Activated effector memory CD4-positive, alpha-beta T cell treated with anti-CD3 and anti-CD28 coated beads, Interleukin-2, amount 50 U/mL, for 16 hours (primary cell): Measurements from ENCODE around the gene INO80B.
"Not testable (repeated sequence)": the region's sequence is repeated elsewhere in the genome, so short reads cannot be mapped to it uniquely, and the experiment has no call there.

Experiments
- DNase-seq: peaks from one replicate; pipeline ENCODE4 v3.0.0-alpha.2; 2020

The INO80B gene

DNA sequence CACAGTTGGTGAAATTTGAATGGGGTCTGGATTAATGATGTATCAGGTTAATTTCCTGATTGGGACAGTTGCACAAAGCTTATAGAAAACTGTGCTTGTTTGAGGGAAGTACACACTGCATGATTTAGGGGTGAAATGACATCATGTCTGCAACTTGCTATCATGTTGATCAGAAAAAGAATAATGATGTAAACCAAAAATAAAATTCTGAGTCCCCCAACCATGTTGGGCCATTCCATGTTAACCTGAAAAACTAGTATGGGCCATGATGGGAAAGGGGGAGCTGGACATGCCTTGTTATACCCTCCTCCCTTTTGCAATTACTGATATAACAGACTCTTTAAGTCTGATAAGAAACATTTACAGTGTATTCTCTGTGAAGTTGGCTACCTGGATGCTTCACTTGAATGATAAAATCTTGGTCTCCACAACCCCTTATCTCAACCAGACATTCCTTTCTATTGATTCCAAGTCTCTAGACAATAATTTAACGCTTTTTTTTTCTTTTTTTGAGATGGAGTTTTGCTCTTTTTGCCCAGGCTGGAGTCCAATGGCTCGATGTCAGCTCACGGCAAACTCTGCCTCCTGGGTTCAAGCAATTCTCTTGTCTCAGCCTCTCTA is 4.2 kb upstream of the INO80B start:
- DNase-seq, result no peak

DNA sequence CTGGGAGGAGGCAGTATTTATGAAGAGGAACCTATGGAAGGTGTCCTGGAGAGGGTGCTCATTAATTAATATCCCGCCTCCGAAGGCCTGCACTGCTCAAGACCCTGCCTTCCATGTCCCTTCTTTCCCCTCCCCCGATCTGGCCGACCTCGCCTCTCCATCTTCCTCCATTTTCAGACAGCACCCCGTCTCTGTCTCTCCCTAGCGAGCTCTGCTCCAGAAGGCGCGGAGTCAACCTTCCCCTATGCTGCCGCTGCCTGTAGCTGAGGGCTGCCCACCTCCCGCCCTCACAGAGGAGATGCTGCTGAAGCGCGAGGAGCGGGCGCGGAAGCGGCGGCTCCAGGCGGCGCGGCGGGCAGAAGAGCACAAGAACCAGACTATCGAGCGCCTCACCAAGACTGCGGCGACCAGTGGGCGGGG is 2.3 kb downstream of the INO80B start:
- no peak for DNase-seq

DNA sequence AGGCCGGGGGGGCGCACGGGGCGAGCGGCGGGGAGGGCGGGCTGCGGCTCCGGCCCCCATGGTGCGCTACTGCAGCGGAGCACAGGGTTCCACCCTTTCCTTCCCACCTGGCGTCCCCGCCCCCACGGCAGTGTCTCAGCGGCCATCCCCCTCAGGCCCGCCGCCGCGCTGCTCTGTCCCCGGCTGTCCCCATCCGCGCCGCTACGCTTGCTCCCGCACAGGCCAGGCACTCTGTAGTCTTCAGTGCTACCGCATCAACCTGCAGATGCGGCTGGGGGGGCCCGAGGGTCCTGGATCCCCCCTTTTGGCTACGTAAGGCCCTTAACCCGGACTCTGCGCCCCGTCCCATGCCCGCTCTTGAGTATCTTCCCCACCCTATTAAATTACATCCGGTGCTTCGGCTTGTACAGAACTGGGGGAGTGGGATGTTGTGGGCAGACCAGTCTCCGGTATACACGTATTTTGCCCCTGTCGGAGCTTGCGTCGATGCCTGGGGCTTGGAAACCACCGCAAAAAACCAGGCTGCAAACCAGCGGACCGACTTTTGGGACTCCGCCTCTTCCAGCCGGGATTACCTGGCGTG is 2.8 kb downstream of the INO80B start:
- DNase-seq, result peak; percentile 94

DNA sequence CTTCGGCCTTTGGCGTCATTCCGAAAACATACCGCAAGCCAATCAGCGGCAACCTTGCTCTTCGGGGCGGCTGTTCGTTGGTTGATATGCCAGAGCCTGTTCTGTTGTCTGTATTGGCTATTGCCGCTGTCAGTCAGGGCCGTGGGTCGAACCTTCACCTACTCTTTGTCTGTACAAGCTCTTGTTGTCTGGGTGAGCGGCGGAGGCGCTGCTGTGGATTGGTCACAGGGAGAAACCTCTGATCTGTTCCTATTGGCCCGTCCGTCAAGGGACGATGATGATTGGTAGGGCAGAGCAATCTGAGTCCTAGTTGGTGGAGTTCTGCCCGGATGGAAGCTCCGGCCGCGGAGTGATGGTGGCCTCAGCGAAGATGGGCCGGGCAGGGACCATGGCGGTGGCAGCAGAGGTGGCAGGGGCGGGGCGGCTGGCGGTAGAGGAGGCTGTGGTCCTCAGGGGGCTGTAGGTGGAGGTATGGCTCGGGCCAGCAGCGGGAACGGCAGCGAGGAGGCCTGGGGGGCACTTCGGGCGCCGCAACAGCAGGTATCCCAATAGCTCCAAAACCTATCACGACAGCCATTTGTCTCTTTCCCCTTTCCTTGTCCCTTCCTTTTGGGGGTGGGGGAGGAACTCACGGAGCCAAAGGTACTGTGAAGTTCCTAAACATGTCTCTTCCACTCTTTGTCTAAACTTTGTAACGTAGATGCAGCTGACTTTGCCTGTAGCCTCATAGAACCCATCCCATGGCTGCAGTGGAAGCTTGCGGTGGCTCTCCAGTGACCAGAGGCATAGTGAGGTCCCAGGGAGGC is 3.4 kb downstream of the INO80B start, which contains the start of gene WBP1:
WBP1 (plus strand) TSS at position 307 of the 806 bp plus-strand sequence; CDS start at position 472, 165 bp downstream.
- DNase-seq, result peak; percentile 99

DNA sequence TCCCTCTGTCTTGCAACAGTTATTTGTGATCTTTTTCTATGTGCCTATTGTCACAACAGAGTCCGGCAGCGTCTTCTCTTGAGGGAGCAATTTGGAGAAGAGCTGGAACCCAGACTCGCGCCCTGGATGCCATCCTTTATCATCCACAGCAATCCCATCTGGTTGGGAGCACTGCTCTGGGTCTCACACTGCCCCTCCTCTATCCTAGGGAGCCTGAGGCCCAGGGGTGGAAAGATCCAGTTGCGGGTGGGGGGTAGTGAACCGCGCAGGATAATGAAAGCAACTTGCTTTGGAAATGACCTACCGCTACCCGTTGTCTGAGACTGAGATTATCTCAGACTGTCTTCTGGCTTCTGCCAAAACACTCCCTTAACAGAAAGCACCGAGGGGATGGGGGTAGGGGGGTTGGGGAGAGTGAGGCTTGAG is 4.1 kb downstream of the INO80B start:
- no peak for DNase-seq

DNA sequence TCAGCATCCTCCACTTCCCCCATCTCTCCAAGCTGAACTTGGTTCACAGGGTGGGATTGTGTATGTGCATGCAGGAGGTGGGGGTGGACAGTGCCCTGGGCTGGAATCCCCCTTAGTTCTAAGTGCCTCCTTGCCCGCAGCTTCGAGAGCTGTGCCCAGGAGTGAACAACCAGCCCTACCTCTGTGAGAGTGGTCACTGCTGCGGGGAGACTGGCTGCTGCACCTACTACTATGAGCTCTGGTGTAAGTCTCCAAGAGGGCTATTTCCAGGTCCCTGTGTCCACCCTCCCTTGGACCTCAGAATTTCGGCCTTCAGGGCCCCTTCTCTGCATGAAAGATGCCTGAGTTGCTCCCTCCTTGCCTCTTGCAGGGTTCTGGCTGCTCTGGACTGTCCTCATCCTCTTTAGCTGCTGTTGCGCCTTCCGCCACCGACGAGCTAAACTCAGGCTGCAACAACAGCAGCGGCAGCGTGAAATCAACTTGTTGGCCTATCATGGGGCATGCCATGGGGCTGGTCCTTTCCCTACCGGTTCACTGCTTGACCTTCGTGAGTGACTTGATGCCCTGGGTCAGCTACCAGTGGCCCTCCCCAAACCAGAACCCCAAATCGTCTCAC is 4.7 kb downstream of the INO80B start:
- not testable (repeated sequence) for DNase-seq

DNA sequence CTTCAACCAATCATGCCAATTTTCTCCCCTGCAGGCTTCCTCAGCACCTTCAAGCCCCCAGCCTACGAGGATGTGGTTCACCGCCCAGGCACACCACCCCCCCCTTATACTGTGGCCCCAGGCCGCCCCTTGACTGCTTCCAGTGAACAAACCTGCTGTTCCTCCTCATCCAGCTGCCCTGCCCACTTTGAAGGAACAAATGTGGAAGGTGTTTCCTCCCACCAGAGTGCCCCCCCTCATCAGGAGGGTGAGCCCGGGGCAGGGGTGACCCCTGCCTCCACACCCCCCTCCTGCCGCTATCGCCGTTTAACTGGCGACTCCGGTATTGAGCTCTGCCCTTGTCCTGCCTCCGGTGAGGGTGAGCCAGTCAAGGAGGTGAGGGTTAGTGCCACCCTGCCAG is 5.3 kb downstream of the INO80B start:
- not testable (repeated sequence) for DNase-seq

DNA sequence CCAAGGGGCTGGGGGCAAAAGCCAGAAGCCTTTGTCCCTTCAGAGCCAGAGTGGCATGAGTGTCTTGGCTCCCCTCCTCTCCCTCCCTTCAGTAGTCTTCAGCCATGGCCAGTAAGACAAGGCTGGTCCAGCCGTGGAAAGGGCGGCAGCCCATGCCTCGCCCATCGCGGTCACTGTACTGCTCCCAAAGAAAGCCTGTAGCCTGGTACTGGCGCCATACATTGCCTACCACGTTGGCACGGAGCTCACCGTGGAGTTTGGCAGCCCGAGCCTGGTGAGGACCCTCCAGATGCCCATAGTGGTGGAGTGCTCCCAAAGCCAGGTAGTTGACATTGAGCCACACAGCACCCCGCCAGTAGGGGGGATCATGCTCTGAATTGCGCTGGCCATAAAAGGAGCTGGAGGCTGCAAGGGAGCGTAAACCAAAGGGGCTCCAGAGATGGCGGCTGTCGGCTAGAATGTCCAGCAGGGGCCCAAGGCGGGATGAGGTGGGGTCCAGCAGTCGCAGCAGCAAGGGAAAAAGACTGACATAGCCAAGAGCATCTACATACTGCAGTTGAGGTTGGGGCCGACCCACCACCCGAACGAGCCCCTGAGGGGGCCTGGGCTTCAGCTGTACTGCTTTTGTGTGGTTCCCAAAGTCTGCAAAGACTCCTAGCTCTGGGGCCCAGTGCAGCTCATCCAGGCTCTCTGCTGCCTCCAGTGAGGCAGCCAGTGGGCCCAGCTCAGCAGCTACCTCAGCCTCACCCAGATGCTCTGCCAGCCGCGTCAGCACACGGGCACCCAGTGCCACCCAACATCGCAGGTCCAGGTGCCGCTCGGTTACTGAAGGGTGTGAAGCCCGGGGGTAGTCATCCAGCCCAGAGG is 6.5 kb downstream of the INO80B start:
- DNase-seq, result no peak

DNA sequence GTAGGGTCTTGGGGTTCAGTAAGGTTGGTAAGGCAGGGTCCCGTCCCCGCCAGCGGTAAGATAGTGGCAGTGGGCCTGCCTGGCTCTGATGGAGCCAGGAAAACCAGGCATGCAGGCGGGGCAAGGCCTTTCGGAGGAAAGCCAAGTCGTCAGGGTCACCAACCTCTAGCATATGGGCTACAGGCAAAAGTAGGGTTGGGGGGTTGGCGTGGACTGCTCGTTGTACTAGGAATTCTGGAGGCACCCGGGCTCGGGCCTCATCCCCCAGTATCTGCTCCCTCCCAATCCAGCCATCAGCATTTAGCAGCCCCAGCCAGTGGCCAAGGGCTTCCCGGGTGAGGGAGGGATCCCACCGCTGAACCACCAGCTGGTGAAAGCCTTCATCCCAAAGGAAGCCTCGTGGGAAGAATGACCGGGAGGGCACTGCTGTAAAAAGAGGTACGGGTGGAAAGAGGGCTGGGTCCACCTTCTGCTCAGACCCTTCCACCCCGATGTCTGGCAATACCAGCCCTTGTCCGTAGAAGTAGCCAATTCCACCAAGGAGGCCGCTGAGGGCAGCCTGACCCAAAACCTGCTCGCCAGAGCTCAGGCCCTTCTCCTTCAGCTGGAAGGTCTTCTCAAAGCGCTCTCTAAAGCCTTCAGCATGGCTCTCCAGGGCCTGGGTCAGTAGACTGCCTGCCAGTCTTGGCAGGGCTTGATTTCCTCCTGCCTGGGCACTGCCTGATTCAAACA is 7.3 kb downstream of the INO80B start:
- no peak for DNase-seq

DNA sequence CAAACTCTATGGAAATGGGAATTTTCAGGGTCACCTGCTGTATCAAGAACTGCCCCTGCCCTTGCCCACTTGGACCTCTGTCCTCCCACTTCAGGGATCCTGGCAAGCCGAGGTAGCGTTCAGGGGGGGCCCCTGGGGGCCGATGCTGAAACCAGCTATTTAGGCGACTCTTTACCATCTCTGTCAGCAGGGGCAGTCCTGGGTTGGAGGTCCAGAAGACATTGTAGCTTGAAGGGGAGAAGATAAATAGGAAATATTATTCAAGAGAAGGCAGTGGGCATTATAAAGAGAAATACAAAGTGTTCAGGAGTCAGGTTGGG is 7.9 kb downstream of the INO80B start:
- DNase-seq, result no peak

DNA sequence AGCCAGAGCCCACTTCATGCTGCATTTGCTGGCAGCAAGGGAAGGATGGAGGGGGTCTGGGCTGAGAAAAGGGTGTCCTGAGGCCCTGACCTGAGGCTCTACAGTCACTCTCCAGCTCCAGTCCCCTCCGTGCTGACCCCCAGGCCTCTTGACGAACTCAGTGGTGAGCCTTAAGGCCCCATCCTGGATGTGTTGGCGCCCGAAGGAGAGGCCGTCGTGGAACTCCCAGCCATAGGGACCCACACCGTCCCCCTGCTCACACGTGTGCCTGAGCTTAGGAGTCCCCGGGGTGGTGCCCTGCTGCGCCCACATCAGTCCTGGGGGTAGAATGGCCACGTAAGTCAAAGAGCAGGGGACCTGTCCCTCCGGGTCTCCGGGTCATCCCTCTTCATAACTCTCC is 9.5 kb downstream of the INO80B start:
- no peak for DNase-seq

DNA sequence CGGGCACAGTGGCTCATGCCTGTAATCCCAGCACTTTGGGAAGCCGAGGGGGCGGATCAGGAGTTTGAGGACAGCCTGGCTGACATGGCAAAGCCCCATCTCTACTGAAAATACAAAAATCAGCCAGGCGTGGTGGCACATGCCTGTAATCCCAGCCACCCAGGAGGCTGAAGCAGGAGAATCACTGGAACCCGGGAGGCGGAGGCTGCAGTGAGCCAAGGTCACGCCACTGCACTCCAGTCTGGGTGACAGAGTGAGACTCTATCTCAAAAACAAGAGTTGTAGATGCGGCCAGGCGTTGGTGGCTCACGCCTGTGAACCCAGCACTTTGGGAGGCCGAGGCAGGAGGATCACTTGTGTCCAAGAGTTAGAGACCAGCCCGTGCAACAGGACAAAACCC is 15.9 kb downstream of the INO80B start:
- DNase-seq, result not testable (repeated sequence)

DNA sequence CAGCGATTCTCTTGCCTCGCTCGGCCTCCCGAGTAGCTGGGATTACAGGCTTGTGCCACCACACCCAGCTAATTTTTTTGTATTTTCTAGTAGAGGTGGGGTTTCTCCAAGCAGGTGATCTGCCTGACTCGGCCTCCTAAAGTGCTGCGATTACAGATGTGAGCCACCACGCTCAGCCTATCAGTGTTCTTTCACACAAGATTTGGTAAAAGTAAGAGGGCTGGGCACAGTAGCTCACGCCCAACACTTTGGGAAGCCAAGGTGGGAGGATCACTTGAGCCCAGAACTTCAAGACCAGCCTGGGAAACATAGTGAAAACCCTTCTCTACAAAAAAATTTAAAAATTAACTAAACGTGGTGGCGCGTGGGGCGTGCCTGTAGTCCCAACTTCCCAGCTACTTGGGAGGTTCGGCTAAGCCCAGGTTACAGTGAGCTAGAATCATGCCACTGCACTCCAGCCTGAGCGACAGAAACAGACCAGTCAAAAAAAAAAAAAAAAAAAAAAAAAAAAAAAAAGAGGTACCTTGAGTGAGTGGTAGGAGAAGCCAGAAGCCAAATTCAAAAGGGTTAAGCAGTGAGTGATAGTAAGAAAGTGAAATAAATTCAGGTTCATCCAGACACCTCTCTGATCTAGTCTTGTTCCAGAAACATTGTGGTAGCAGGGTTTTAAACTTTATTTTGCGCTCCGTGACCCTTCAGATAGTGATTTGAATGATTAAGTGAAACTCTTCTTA is 16.6 kb downstream of the INO80B start:
- DNase-seq, result no peak

DNA sequence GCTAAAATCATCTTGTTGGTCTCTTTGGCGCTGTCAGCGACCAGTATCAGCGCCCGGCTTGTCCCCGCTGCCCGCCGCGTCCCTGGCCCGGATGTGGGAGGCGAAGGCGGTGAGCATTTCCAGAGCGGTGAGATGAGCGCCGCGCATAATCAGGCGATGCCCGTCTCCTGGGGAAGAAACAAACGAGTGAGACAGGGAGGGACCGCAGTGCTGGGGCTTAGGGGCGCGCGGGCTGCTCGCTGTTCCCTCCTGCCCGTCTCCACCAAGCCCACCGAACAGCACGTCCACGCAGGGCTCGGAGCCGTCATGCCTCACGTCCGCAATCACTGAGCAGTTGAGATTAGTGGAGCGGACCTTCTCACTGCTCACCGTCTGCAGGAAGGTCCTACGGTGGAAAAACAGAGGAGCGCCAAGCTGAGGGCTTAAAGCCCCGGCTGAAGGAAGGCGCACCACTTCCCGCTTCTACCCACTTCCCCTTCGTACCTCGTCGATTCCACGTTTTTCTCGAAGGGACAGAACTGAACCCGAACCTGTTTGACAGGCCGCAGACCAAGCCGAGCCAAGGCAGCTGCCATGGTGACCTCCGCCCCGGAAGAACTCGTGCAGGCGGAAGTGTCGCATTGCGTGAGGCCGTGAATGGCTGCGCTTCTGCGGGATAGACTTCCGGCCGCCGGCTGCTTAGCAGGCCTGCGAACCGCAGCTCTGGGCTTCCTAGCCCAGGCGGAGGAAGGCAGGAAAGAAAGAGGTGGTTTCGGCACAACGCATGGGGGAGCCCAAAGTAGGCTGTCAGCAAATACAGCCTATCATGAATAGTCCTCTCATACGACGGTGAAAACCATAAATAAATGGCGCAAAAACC is 17.4 kb downstream of the INO80B start, which contains the start of gene MRPL53:
MRPL53 (minus strand) TSS at position 595 of the 859 bp plus-strand sequence; CDS start at position 575, 20 bp downstream.
- peak; percentile 98 for DNase-seq

DNA sequence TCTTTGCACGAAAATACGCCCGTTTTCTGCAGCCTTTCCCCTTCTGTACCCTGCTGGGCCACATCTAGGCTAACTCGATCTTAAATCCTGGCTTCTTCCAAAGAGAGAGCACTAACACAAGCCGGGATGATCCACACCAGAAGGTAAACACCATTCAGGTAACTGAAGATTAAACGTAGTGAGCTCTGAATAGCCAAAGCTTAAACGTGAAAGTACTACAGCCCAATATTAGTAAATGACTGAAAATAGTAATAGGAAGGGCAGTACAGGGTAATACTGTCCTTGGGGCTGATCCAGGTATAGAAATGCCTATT is 18.0 kb downstream of the INO80B start:
- no peak for DNase-seq

DNA sequence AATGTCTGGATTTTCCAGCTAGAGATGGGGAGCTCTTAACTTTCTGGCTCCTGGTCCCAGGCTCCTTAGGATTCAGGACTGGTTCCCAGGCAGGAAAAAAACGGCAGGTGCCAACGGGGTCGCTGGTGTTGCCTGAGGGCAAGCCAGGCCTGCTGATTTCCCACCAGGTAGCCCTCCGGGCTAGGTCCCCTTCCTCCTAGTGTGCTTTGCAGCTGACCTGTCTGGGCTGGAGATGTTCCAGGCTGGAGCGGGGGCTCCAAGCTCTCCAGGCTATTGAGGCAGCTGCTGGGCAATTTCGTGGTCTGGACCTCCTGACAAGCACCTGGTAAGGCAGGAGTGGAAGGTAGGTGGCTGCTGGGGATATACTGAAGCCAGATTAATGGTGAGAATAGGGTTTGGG is 19.6 kb downstream of the INO80B start:
- no peak for DNase-seq

DNA sequence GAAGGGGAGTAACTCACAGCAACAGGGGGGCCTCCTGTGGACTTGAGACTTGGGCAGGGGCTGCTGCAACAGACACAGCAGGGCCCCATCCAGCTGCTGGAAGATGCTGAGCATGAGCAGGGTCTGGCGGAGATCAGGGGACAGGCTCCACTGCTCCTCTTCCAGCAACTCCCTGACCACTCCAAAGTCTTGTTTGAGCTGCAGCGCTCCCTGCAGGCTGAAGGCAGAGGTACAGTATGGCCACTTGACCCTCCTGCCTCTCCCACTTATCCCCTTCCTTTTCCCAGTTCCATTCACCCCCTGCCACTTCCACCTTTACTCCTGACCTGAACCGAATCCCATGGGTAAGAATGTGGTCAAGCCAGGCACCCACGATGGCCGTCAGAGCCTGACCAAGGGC is 20.0 kb downstream of the INO80B start:
- no peak for DNase-seq

DNA sequence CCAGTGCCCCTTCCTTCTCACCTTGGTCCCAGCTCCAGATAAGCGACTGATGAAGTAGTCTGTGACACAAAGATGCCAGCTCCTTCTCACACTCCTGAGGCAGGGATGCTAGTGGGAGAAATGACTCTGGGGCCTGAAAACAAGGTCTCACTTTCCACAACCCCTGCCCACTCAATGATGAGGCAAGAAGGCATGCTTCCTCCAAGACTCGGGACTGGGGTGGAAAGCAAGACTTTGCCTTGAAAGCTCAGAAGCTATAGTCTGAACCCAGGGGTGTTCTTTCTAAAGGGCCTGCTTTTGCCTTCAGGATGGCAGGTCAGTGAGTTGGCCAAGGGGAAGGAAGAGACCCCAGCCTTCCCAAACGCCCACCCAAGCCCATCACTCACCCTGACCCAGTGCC is 26.5 kb downstream of the INO80B start:
- DNase-seq, result no peak

DNA sequence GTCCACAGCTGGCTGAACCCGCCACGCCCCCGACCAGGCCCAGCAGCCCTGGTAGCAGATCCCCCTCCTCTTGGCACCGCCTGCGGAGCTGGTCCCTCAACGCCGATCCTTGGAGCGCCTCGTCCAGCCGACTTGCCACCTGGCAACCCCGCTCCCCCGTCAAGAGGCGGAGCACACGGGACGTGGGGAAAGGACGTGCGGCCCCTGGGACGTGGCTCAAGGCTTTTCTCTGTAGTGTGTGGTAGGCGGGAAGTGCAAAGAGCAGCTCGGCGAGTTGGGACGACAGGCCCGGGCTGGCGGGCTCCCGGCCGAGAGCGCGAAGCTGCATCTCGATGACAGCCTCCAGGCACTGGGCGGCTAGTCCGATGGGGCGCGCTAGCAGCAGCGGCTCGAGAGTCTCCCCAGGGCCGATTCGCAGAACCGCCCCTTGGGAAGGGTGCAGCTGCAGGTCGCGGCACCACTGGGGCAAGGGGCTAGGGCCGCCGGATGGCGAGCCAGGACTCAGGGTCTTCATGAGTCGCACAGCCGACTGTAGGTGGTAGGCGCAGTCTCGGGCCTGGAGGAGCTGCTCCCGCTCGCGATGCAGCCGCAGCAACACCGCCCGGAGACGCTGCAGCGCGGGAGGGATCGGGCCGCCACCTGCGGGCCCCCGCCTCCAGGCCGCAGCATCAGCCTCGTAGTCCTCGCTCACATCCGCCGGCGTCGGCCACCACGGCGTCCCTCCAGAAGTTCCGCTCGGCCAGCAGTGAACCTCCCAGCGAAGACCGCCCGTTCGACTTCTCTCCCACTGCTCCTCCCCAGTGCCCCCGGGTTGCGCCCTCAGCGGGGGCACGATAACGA is 27.3 kb downstream of the INO80B start:
- peak; percentile 84 for DNase-seq
